GM18505 (cell line): ENCODE results near the gene YBX1.
"Not testable (repeated sequence)": the region's sequence is repeated elsewhere in the genome, so short reads cannot be mapped to it uniquely, and the experiment has no call there.

Experiments used
- ATAC-seq: cut with Tn5 transposase; IDR thresholded peaks from one replicate; pipeline ENCODE4 v1.9.1; 2021; ENCODE audit not compliant: unreplicated experiment
- POLR2A ChIP-seq: IDR thresholded peaks from 4 replicates; pipeline ENCODE4 v1.6.1; 2011; ENCODE audit warnings: borderline replicate concordance; ENCODE audit not compliant: insufficient read depth, insufficient read length; ENCODE audit errors: extremely low read depth

YBX1 gene

GRCh38 chr1:42679364-42679983 lies 2.7 kb upstream of the YBX1 start:
- TF ChIP-seq POLR2A, result no peak
- no peak for ATAC-seq

DNA sequence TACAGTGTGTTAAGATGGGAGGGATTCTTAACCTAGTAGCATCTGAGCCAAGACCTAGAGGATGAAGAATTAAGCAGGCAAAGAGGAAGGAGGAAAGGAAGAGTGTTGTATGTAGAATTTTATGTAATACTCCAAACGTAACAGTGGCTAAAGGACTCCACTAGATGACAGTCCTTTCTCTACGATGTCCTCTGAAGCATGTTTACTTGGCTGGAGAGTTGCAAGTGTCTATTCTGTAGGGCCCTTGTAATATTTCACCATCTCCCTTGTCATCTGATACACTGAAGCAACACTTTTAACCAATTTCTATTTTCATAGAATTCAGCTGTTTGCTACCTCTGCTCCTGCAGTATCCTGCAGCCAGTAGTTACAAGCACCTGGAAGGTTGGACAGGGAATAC lies 2.2 kb upstream of the YBX1 start:
- no peak for TF ChIP-seq POLR2A

GRCh38 chr1:42680921-42681683 lies 1.1 kb upstream of the YBX1 start:
- TF ChIP-seq POLR2A, result no peak
- no peak for ATAC-seq

More for the DNA sequence above, 2.2 kb upstream of the YBX1 start:
- no peak for ATAC-seq

DNA sequence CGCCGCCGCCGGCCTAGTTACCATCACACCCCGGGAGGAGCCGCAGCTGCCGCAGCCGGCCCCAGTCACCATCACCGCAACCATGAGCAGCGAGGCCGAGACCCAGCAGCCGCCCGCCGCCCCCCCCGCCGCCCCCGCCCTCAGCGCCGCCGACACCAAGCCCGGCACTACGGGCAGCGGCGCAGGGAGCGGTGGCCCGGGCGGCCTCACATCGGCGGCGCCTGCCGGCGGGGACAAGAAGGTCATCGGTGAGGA lies 193 bp downstream of the YBX1 start:
- ATAC-seq, result not testable (repeated sequence)

DNA sequence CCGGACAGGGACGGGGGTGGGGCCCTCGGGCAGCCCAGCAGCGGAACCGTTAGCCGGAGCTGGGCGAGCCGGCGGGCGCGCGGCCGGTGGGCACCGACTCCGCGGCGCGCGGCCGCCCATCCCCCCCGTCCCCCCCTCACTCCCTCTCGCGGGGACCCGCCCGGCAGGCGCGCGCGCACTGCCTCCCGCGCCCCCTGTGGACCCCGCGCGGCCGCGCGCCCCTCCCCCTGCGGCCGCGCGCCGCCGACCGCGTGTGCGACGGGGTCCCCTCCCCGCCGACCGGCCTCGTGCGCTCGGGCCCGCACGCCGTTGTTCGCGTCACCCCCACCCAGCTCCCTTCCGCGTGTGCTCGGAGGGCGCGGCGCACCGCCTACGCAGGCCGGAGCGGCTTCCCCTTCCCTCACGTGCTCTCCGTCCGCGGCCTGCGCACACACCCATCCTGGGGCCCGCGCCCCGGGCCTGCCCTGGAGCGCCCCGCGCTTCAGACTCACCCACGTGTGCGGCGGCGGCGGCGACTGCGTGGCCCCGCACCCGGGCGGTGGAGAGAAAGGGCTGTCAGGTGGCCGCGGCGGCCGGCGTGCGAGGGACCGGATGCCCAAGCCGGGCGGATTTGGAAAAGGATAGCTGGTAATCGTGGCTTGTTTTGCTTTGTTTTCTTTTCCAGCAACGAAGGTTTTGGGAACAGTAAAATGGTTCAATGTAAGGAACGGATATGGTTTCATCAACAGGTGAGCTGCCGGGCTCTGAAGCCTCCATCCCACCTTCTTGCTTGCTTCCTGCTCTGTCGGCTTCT lies 717 bp downstream of the YBX1 start:
- TF ChIP-seq POLR2A, result peak; percentile 52
- peak; percentile 46 for ATAC-seq

- no peak for TF ChIP-seq POLR2A
- no peak for ATAC-seq
Measured at GRCh38 chr1:42684139-42684538, 1.9 kb downstream of the YBX1 start.

DNA sequence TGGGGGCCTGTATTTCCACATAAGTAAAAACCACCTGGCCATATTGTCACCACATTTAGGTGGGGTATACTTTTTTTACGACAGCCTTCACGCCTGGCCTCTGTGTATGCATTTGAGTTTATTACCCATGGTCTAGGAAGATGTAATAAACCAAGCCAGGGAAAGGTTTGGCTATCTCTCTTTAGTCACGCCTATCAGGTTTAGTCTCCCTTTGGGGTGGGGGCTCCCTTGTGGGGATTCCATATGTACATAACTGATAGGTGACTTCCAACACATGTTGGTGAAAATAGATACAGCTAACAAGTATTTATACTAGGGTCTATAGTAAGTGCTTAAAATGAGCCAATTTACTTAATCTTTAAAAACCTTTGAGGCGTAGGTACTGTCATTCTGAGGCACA lies 4.2 kb downstream of the YBX1 start:
- no peak for TF ChIP-seq POLR2A
- no peak for ATAC-seq

GRCh38 chr1:42689912-42690311 lies 7.7 kb downstream of the YBX1 start:
- ATAC-seq, result no peak
- no peak for TF ChIP-seq POLR2A

DNA sequence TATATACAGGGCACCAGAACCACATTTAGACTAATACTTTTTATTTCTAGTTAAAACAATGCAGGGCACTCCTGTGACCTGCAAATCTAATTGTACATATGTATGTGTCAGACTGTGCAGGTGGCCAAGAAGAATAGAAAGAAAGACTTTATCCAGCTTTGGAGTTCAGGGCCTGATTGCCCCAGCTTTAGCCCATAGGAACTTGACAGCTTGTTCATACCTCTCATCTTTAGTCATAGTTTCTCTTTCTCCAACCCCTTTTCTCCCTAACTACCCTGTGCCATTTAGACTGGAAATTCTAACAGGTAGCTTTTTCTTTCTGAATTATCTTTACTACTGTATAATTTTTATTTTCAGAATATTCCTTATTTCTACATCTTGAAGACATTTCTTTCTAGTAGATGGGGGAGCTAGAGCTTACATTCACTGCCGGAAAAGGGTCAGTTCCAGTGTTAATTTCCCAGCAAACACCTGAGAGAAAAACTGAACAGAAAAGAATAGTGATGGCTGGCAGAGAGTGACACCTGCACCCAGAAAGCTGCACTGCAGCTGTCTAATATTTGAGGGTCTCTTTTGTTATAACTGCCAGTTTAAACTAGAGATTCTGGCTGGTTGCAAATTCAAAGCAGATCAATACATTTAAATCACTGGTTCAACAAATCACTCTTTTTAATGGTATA lies 8.4 kb downstream of the YBX1 start:
- ATAC-seq, result no peak
- no peak for TF ChIP-seq POLR2A

- no peak for TF ChIP-seq POLR2A
- ATAC-seq, result no peak
Measured at GRCh38 chr1:42691157-42691498, 8.9 kb downstream of the YBX1 start.

GRCh38 chr1:42692461-42692860 lies 10.2 kb downstream of the YBX1 start:
- no peak for ATAC-seq
- TF ChIP-seq POLR2A, result no peak

GRCh38 chr1:42692911-42693310 lies 10.7 kb downstream of the YBX1 start:
- no peak for TF ChIP-seq POLR2A
- ATAC-seq, result no peak

DNA sequence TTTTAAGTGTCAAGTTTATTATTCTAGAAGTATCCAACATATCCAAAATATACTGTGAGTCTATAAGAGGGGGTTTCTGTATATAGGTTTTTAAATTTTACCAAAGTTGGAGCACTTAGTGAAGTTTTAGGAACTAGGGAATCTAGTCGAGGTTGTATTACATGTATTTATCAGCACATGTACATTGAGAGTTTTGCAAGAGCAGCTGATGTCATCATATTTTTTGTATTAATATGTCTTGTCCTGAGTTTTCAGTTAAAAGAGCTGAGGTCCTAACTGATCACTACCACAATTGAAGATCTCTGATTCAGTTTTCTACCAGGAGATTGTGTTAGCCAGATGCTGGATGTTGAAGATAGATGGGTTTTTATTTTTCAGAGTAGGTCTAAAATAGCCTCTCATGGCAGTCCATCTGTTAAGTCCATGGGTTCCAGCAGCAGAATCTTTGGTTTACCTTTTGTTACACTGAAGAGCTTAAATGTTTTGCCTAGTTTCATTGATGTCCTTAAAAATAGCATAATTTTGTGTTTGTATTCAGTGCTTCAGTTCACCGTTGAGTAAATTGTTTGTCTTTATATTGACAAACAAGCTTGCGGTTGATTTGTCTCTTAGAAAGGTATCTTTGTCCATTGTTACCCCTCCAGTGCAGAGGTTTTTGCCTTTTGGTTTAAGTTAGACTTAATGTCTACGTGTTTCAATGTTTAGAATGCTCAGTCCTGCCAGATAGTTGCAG lies 16.0 kb downstream of the YBX1 start:
- TF ChIP-seq POLR2A, result no peak
- no peak for ATAC-seq

GRCh38 chr1:42700006-42700405 lies 17.8 kb downstream of the YBX1 start:
- TF ChIP-seq POLR2A, result no peak
- no peak for ATAC-seq

DNA sequence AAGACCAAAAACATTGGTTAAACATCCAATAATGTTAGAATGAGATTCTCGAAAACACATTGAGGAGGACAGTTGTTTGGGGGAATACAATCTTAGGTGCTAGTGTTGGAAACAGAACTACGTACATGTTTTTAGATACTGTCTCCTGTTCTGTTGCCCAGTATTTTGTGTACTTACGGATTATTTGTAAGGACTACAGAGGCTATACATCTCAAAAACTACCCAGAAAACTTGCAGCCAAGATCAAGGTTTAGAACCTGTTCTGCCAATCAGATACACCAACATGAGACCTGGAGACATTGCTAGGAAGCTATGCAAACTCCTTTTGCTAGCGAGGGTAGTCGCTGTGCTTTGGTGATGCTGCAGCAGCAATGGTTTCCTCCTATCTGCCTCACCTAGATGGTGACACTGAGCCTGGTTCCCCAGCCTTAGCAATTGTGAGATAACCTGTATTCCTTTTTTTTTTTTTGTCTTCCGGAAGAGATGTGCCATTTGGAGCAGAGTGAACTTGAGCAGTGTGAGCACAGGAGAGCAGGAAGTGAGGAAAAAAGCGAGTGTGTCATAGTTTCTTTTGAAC lies 21.8 kb downstream of the YBX1 start:
- no peak for TF ChIP-seq POLR2A
- ATAC-seq, result no peak

DNA sequence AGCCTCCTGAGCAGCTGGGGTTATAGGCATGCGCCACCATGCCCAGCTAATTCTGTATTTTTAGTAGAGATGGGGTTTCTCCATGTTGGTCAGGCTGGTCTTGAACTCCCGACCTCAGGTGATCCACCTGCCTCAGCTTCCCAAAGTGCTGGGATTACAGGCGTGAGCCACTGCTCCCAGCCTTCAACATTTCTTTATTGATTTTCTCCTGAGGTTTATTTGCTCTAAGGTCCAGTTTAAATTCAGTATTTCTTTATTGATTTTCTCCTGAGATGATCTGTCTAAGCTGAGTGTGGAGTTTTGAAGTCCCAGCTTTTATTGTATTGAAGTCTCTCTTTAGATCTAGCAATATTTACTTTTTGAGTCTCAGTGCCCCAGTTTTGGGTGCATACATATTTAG lies 30.6 kb downstream of the YBX1 start:
- not testable (repeated sequence) for ATAC-seq
